Measurements from ENCODE around the gene MAB21L3. TPM values are rescaled to one million over a fixed set of nuclear protein-coding genes. Genes with fewer than 3 reads are reported as not detected.

MAB21L3 gene
- total and polyA plus RNA-seq, 9 donors = 0.29 TPM; not detected in 8

- H3K9me3 ChIP-seq (replicated peaks; ENCODE audit: control insufficient read depth, low read depth, low read length) = peaks cover 3% of the 10 kb centered on the region
- no peak overlapping the region for H3K4me3 ChIP-seq (ENCODE audit: low read length)
- H3K27me3 ChIP-seq (ENCODE audit: control insufficient read depth, insufficient read depth, low read length) = no peaks in the 10 kb centered on the region
- H3K4me1 ChIP-seq (ENCODE audit: control insufficient read depth, insufficient read depth, low read length) = no peaks in the 10 kb centered on the region
- DNase-seq = no peak
- no peaks in the 10 kb centered on the region for H3K36me3 ChIP-seq (ENCODE audit: control insufficient read depth, insufficient read depth, low read length)
- WGBS (ENCODE audit: insufficient coverage) = no CpG with 5 or more reads among the region's 1 CpG
- H3K27ac ChIP-seq (ENCODE audit: low read length) = no peak overlapping the region
Measured at GRCh38 chr1:116089870-116090269, 21.3 kb upstream of the MAB21L3 start.

GRCh38 chr1:116091083-116091482, 20.1 kb upstream of the MAB21L3 start:
- Histone ChIP-seq H3K4me1 (ENCODE audit: control insufficient read depth, insufficient read depth, low read length) (no peaks in the 10 kb centered on the region), H3K27ac (ENCODE audit: low read length) (no peak overlapping the region), H3K9me3 (replicated peaks; ENCODE audit: control insufficient read depth, low read depth, low read length) (peaks cover 3% of the 10 kb centered on the region), H3K36me3 (ENCODE audit: control insufficient read depth, insufficient read depth, low read length) (no peaks in the 10 kb centered on the region), H3K4me3 (ENCODE audit: low read length) (no peak overlapping the region), H3K27me3 (ENCODE audit: control insufficient read depth, insufficient read depth, low read length) (no peaks in the 10 kb centered on the region)
- no CpG with 5 or more reads among the region's 1 CpG for WGBS (ENCODE audit: insufficient coverage)
- DNase-seq = no peak

GRCh38 chr1:116092752-116093489, 18.3 kb upstream of the MAB21L3 start:
- Histone ChIP-seq H3K27me3 (ENCODE audit: control insufficient read depth, insufficient read depth, low read length) (no peaks in the 10 kb centered on the region), H3K4me1 (ENCODE audit: control insufficient read depth, insufficient read depth, low read length) (no peaks in the 10 kb centered on the region), H3K36me3 (ENCODE audit: control insufficient read depth, insufficient read depth, low read length) (no peaks in the 10 kb centered on the region), H3K9me3 (replicated peaks; ENCODE audit: control insufficient read depth, low read depth, low read length) (peaks cover 3% of the 10 kb centered on the region), H3K27ac (ENCODE audit: low read length) (no peak overlapping the region), H3K4me3 (ENCODE audit: low read length) (no peak overlapping the region)
- no peak for DNase-seq
- WGBS (ENCODE audit: insufficient coverage) = 25% methylated on average over 2 of the region's 3 CpGs

GRCh38 chr1:116095027-116095426, 16.2 kb upstream of the MAB21L3 start:
- no peaks in the 10 kb centered on the region for H3K27me3 ChIP-seq (ENCODE audit: control insufficient read depth, insufficient read depth, low read length)
- H3K4me3 ChIP-seq (ENCODE audit: low read length) = no peak overlapping the region
- H3K4me1 ChIP-seq (ENCODE audit: control insufficient read depth, insufficient read depth, low read length) = no peaks in the 10 kb centered on the region
- H3K9me3 ChIP-seq (replicated peaks; ENCODE audit: control insufficient read depth, low read depth, low read length) = peaks cover 3% of the 10 kb centered on the region
- H3K36me3 ChIP-seq (ENCODE audit: control insufficient read depth, insufficient read depth, low read length) = no peaks in the 10 kb centered on the region
- no peak overlapping the region for H3K27ac ChIP-seq (ENCODE audit: low read length)
- no peak for DNase-seq

- no peak overlapping the region for H3K4me3 ChIP-seq (ENCODE audit: low read length)
- no CpG with 5 or more reads among the region's 1 CpG for WGBS (ENCODE audit: insufficient coverage)
Measured at GRCh38 chr1:116096013-116096618, 15.1 kb upstream of the MAB21L3 start.

GRCh38 chr1:116097626-116098025, 13.6 kb upstream of the MAB21L3 start:
- H3K4me3 ChIP-seq (ENCODE audit: low read length) = no peak overlapping the region
- no peak for DNase-seq
- no peaks in the 10 kb centered on the region for H3K27me3 ChIP-seq (ENCODE audit: control insufficient read depth, insufficient read depth, low read length)
- H3K4me1 ChIP-seq (ENCODE audit: control insufficient read depth, insufficient read depth, low read length) = no peaks in the 10 kb centered on the region
- no peak overlapping the region for H3K27ac ChIP-seq (ENCODE audit: low read length)
- no peaks in the 10 kb centered on the region for H3K9me3 ChIP-seq (replicated peaks; ENCODE audit: control insufficient read depth, low read depth, low read length)
- no CpG with 5 or more reads among the region's 1 CpG for WGBS (ENCODE audit: insufficient coverage)
- no peaks in the 10 kb centered on the region for H3K36me3 ChIP-seq (ENCODE audit: control insufficient read depth, insufficient read depth, low read length)

More at GRCh38 chr1:116096013-116096618, 15.1 kb upstream of the MAB21L3 start:
- Histone ChIP-seq H3K4me1 (ENCODE audit: control insufficient read depth, insufficient read depth, low read length) (no peaks in the 10 kb centered on the region), H3K27me3 (ENCODE audit: control insufficient read depth, insufficient read depth, low read length) (no peaks in the 10 kb centered on the region), H3K9me3 (replicated peaks; ENCODE audit: control insufficient read depth, low read depth, low read length) (no peaks in the 10 kb centered on the region), H3K36me3 (ENCODE audit: control insufficient read depth, insufficient read depth, low read length) (no peaks in the 10 kb centered on the region), H3K27ac (ENCODE audit: low read length) (no peak overlapping the region)
- DNase-seq = no peak

GRCh38 chr1:116099379-116099778, 11.8 kb upstream of the MAB21L3 start:
- Histone ChIP-seq H3K27ac (ENCODE audit: low read length) (no peak overlapping the region), H3K36me3 (ENCODE audit: control insufficient read depth, insufficient read depth, low read length) (no peaks in the 10 kb centered on the region), H3K4me1 (ENCODE audit: control insufficient read depth, insufficient read depth, low read length) (no peaks in the 10 kb centered on the region), H3K9me3 (replicated peaks; ENCODE audit: control insufficient read depth, low read depth, low read length) (no peaks in the 10 kb centered on the region), H3K4me3 (ENCODE audit: low read length) (no peak overlapping the region), H3K27me3 (ENCODE audit: control insufficient read depth, insufficient read depth, low read length) (no peaks in the 10 kb centered on the region)
- DNase-seq = no peak
- 85% methylated on average over 4 of the region's 4 CpGs for WGBS (ENCODE audit: insufficient coverage)

GRCh38 chr1:116099919-116100318, 11.3 kb upstream of the MAB21L3 start:
- Histone ChIP-seq H3K9me3 (replicated peaks; ENCODE audit: control insufficient read depth, low read depth, low read length) (no peaks in the 10 kb centered on the region), H3K27me3 (ENCODE audit: control insufficient read depth, insufficient read depth, low read length) (no peaks in the 10 kb centered on the region), H3K4me3 (ENCODE audit: low read length) (no peak overlapping the region), H3K27ac (ENCODE audit: low read length) (no peak overlapping the region), H3K36me3 (ENCODE audit: control insufficient read depth, insufficient read depth, low read length) (no peaks in the 10 kb centered on the region), H3K4me1 (ENCODE audit: control insufficient read depth, insufficient read depth, low read length) (no peaks in the 10 kb centered on the region)
- WGBS (ENCODE audit: insufficient coverage) = 100% methylated on average over 1 of the region's 2 CpGs
- no peak for DNase-seq

- no peak for DNase-seq
- WGBS (ENCODE audit: insufficient coverage) = 94% methylated on average over 3 of the region's 3 CpGs
- Histone ChIP-seq H3K4me3 (ENCODE audit: low read length) (no peak overlapping the region), H3K27ac (ENCODE audit: low read length) (no peak overlapping the region), H3K9me3 (replicated peaks; ENCODE audit: control insufficient read depth, low read depth, low read length) (no peaks in the 10 kb centered on the region), H3K36me3 (ENCODE audit: control insufficient read depth, insufficient read depth, low read length) (no peaks in the 10 kb centered on the region), H3K27me3 (ENCODE audit: control insufficient read depth, insufficient read depth, low read length) (no peaks in the 10 kb centered on the region), H3K4me1 (ENCODE audit: control insufficient read depth, insufficient read depth, low read length) (no peaks in the 10 kb centered on the region)
Measured at GRCh38 chr1:116104667-116105066, 6.5 kb upstream of the MAB21L3 start.

GRCh38 chr1:116105996-116106395, 5.2 kb upstream of the MAB21L3 start:
- H3K27ac ChIP-seq (ENCODE audit: low read length) = no peak overlapping the region
- H3K9me3 ChIP-seq (replicated peaks; ENCODE audit: control insufficient read depth, low read depth, low read length) = no peaks in the 10 kb centered on the region
- no peak overlapping the region for H3K4me3 ChIP-seq (ENCODE audit: low read length)
- no peaks in the 10 kb centered on the region for H3K36me3 ChIP-seq (ENCODE audit: control insufficient read depth, insufficient read depth, low read length)
- no peaks in the 10 kb centered on the region for H3K27me3 ChIP-seq (ENCODE audit: control insufficient read depth, insufficient read depth, low read length)
- WGBS (ENCODE audit: insufficient coverage) = no CpG with 5 or more reads among the region's 2 CpGs
- H3K4me1 ChIP-seq (ENCODE audit: control insufficient read depth, insufficient read depth, low read length) = peaks cover 2% of the 10 kb centered on the region
- no peak for DNase-seq

Measured in muscle of leg (tissue), 11 donors.